Cortex of kidney (tissue), 1 donor: ENCODE measurements around the gene MCHR1.

Source experiments
- DNase-seq: peaks from one replicate; lab custom pipeline; 2025; lab: John Stamatoyannopoulos, UW

Gene MCHR1

GRCh38 chr22:40727070-40727963 is 48.0 kb downstream of the MCHR1 start:
- no peak for DNase-seq

- DNase-seq, result no peak
Observed at GRCh38 chr22:40727964-40728615, 48.8 kb downstream of the MCHR1 start.

GRCh38 chr22:40728731-40729189 is 49.5 kb downstream of the MCHR1 start:
- DNase-seq, result no peak

DNA sequence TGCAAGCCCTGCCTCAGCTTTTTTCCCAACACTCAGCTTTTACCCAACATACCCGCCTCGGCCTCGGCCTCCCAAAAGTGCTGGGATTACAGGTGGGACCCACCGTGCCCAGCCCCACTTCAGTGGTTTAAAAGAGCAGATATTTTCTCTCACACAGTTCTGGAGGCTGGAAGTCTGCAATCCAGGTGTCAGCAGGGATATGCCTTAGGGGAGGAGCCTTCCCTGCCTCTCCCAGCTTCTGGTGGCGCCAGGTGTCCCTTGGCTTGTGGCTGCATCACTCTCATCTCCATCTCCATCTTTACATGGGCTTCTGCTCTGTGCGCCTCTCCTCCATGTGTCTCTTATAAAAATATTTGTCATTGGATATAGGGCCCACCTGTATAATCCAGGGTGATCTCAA is 50.0 kb downstream of the MCHR1 start:
- no peak for DNase-seq
